VCaP (cell line): ENCODE measurements around the gene HPS1.

Experiments used
- H3K27ac ChIP-seq: fragments of 450-650 bp; 2 replicates; pipeline ENCODE4 v1.5.1; 2017
- TF ChIP-seq, protein P1 (sequence below): fragments of 450-650 bp; conservative IDR thresholded peaks from 2 replicates; pipeline ENCODE4 v1.5.1; 2017; ENCODE audit warnings: mild to moderate bottlenecking, moderate library complexity

HPS1 gene

DNA sequence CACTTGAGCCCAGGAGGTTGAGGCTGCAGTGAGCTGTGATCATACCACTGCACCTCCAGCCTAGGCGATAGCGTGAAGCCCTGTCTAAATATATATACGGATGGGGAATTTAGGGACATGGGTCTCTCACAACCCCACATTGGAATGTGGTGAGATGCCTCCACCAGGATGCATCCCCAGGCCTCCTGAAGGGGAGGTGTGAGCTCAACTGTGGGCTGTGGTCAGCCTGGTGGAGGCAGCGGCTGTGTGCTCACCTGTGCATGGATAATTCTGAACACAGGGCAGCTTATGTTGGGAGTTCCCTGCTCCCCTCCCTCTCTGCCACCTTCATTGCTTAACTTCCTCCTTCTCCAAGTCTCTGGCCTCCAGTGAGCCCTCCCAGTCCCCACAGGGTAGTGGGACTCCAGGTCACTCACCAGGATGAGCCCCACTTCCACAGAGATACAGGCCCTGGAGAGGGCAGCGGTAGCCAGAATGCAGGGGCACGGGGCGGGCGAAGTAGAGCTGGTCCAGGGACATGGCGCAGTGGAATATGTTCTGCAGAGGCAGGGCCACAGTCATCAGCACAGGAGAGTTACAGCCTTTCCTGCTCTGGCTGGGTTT, 62.1 kb downstream of the HPS1 start:
- H3K27ac ChIP-seq, result no peak overlapping the region
- TF ChIP-seq, protein P1, sequence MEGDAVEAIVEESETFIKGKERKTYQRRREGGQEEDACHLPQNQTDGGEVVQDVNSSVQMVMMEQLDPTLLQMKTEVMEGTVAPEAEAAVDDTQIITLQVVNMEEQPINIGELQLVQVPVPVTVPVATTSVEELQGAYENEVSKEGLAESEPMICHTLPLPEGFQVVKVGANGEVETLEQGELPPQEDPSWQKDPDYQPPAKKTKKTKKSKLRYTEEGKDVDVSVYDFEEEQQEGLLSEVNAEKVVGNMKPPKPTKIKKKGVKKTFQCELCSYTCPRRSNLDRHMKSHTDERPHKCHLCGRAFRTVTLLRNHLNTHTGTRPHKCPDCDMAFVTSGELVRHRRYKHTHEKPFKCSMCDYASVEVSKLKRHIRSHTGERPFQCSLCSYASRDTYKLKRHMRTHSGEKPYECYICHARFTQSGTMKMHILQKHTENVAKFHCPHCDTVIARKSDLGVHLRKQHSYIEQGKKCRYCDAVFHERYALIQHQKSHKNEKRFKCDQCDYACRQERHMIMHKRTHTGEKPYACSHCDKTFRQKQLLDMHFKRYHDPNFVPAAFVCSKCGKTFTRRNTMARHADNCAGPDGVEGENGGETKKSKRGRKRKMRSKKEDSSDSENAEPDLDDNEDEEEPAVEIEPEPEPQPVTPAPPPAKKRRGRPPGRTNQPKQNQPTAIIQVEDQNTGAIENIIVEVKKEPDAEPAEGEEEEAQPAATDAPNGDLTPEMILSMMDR, result no peak

DNA sequence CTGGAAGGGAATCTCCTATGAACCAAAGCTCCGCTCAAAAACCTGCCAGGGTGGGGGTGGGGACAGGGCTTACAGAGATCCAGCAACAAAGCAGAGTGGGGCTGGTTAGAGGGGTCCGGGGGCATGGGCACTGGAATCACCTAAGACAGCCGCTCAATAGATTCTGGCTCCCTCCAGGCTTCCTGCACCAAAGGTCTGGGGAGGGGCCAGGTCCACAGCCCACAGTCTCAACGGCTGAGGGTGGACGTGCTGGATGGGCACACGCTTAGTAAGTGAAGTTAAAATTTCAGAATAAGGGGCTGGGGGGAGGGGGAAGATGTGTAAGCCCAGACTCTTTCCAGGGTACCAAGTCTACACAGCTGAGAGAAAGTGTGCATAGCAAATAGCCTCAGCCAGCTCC, 62.9 kb downstream of the HPS1 start:
- H3K27ac ChIP-seq, result peak overlapping the region; percentile 89; the same call in 1 of the 2 replicates
- TF ChIP-seq, protein P1, result no peak

DNA sequence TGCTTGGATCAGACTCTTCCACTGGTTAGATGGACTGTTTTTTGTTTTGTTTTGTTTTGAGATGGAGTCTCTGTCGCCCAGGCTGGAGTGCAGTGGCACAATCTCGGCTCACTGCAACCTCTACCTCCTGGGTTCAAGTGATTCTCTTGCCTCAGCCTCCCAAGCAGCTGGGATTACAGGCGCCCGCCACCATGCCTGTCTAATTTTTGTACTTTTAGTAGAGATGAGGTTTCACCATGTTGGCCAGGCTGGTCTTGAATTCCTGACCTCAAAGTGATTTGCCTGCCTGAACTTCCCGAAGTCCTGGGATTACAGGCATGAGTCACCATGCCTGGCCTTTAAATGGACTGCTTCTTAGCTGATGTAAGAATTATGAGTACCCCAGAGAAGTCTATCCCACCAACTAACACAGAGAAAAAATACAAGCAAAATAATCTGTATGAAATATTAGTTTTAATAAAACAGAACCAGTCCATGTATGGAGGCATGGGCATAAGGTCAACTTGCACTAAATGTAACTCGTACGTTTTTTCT, 63.5 kb downstream of the HPS1 start:
- peak overlapping the region; percentile 89 for H3K27ac ChIP-seq

DNA sequence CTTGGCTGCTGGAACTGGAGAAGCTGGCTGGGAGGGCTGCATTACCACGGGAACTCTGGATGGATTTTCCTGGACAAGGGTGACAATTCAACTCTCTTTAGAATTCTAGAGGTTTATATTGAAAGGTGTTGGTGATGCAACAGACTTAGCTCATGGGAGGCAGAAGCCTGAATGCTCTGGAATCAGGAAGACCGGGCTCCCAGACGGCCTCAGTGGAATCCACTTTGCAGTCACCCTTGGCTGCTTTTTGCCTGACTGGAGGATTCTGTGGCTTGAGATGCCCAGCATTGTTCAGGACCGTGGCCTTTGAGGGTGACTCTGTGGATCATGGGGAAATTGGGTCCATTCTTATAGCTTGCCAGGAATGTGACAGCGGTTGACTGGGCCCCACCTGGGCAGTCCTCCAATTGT, 64.0 kb downstream of the HPS1 start:
- TF ChIP-seq, protein P1, result no peak

DNA sequence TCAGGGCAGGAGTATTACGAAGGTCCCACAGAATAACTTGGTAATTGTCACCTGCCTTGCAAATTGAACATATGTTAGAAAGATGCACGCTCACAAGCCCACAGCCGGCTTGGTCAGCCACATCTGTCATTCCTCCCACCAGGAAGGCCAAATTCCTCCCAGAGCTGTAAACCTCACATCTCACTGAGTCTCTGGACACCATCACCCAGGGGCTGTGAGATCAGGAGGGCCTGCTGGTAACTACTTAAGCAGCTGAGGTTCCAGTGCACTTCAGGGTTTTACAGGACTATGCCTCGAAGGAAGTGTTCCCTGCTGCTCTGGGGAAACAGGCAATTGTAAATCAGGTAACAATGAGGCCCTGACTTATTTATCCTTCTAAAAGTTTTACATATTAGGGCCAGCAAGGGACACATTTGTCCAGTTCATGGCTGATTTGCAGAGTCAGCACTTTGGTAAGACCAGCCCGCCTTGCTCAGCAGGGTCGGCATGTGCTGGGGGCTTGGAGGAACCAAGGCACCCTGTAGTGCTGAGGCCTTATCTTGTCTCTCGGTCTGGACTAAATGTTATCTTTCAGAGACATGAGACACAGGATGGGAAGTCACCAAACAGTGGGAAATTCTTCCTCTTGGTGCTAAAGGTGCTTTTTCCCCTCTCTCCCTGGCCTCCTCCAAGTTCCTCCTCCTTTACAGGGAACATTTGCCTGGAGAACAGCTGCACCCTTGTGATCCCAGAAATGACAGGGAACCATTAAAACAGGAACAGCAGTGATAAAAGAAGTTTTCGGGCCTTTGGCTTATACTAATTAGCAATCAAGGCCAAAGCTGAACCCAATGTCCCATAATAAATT, 66.0 kb downstream of the HPS1 start:
- H3K27ac ChIP-seq, result peak overlapping the region; percentile 89
- TF ChIP-seq, protein P1, result no peak

More for the DNA sequence above, 64.0 kb downstream of the HPS1 start:
- H3K27ac ChIP-seq, result peak overlapping the region; percentile 89

DNA sequence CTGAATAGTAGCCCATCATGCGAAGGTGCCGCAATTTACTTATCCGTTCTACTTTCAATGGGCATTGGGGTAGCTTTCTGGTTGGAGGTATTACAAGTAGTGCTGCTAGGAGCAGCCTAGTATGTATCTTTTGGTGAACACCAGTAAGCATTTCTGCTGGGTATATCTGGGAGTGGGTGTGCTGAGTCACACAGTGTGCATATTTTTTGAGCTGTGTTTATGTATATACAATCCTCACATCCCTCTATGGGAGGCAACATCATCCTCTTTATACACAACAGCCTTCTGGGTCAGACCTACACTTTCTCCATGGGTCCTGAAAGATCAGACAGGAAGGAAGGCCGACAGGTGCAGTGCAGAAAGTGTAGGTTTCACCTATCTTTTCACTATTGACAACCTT, 68.0 kb downstream of the HPS1 start:
- H3K27ac ChIP-seq, result no peak overlapping the region
- TF ChIP-seq, protein P1, result no peak

DNA sequence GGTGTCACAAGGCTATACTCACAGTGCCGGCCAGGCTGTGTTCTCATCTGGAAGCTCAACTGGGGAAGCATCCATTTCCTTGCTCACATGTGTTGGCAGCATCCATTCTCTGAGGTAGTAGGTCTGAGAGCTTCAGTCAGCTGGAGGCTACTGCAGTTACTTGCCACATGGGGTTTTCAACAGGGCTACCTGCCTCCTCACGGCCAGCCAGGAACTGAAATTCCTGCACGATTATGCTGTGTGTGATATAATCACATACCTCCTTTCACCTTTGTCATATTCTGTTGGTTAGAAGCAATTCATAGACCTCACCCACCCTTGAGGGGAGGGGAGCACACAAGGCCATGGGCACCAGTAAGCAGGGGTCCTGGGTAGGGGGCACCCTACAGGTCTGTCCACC, 69.2 kb downstream of the HPS1 start:
- no peak overlapping the region; the same call in 1 of the 2 replicates for H3K27ac ChIP-seq
- TF ChIP-seq, protein P1, result no peak

DNA sequence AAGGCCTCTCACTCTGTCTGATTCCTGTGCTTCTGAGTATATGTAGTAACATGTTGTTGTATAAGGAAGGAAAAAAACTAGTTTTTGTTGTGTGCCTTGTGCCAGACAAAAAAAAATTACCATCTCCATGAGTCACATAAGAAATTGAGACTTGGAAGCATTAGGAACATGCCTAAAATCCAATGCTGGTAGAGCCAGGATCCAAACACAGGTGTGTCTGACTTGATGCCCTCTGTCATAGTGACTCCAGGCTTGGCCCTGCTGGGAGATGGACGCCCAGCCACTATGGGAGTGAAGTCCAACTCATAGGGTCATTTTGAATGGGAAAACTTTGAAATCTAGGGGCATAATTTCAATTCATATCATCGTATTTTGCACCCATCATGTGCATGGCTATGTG, 69.7 kb downstream of the HPS1 start:
- H3K27ac ChIP-seq, result peak overlapping the region; percentile 31; the same call in 1 of the 2 replicates
- TF ChIP-seq, protein P1, result no peak
